Endodermal cell (in vitro differentiated cells): ENCODE results near the gene CSPG4. TPM values are rescaled to one million over a fixed set of nuclear protein-coding genes. Genes with fewer than 3 reads are reported as not detected.

Experiments used
- DNase-seq: peaks from one replicate; pipeline ENCODE4 v3.0.0-alpha.2; 2017
- H3K27ac ChIP-seq: 2 replicates; pipeline ENCODE4 v1.5.1; 2013; ENCODE audit warnings: mild to moderate bottlenecking, low read depth, low read length, moderate library complexity
- H3K27me3 ChIP-seq: 2 replicates; pipeline ENCODE4 v1.6.1; 2013; ENCODE audit warnings: mild to moderate bottlenecking, low read length, moderate library complexity; ENCODE audit not compliant: insufficient read depth, control insufficient read depth, poor library complexity, severe bottlenecking
- H3K36me3 ChIP-seq: 2 replicates; pipeline ENCODE4 v1.7.0; 2013; ENCODE audit warnings: mild to moderate bottlenecking, low read length, moderate library complexity; ENCODE audit not compliant: control insufficient read depth, insufficient read depth
- H3K4me1 ChIP-seq: one replicate; pipeline ENCODE4 v1.7.0; 2013; ENCODE audit warnings: low read length; ENCODE audit not compliant: control insufficient read depth, insufficient read depth
- H3K4me3 ChIP-seq: 2 replicates; pipeline ENCODE4 v1.5.1; 2013; ENCODE audit warnings: mild to moderate bottlenecking, low read length, moderate library complexity
- H3K9ac ChIP-seq: 2 replicates; pipeline ENCODE4 v1.6.1; 2013; ENCODE audit warnings: mild to moderate bottlenecking, low read length, moderate library complexity; ENCODE audit not compliant: poor library complexity, severe bottlenecking; ENCODE audit errors: extremely low read depth
- H3K9me3 ChIP-seq: 2 replicates; pipeline ENCODE4 v1.6.1; 2013; ENCODE audit warnings: mild to moderate bottlenecking, low read length, moderate library complexity; ENCODE audit not compliant: control insufficient read depth
- H3K27ac Mint-ChIP-seq: 2 replicates; pipeline ENCODE4 v1.8.0; 2020; ENCODE audit warnings: mixed read lengths
- H3K27me3 Mint-ChIP-seq: 2 replicates; pipeline ENCODE4 v1.8.0; 2021; ENCODE audit warnings: mild to moderate bottlenecking, mixed read lengths; ENCODE audit not compliant: insufficient read depth
- H3K36me3 Mint-ChIP-seq: 2 replicates; pipeline ENCODE4 v1.8.0; 2020; ENCODE audit warnings: low read depth, mixed read lengths
- H3K4me1 Mint-ChIP-seq: 2 replicates; pipeline ENCODE4 v1.8.0; 2020; ENCODE audit warnings: mixed read lengths
- H3K4me3 Mint-ChIP-seq: 2 replicates; pipeline ENCODE4 v1.8.0; 2020; ENCODE audit warnings: mild to moderate bottlenecking, moderate library complexity, mixed read lengths
- H3K9me3 Mint-ChIP-seq: 2 replicates; pipeline ENCODE4 v1.8.0; 2020; ENCODE audit warnings: mild to moderate bottlenecking, mixed read lengths
- WGBS, 2 experiments: methylation state at CpG; one replicate each; pipeline versions ENCODE4 v1.1.5 to v1.1.7; 2013; ENCODE audit warnings: missing lambda C conversion rate in 2 of 2, mixed read lengths in 1 of 2; ENCODE audit not compliant: insufficient coverage in 1 of 2, insufficient read length in 1 of 2; 5-methylcytosine and 5-hydroxymethylcytosine counted together
- total RNA-seq, 2 donors: library from RNA; stranded (reverse); fragmentation: NEBNext Ultra II Directional in 1 of 2; extraction: Animal tissue kit (Norgen Biotek cat#: 25700) in 1 of 2; gene quantifications; 2 replicates in 1 of 2; 3 replicates in 1 of 2; pipeline ENCODE4 v1.2.1, GENCODE V29; 2021
- TF ChIP-seq, protein P1 (sequence below): fragments of 200-600 bp; sonication (generic); conservative IDR thresholded peaks from 2 replicates; pipeline ENCODE4 v1.5.0; 2021; ENCODE audit warnings: antibody characterized with exemption, mild to moderate bottlenecking

Gene CSPG4
- total RNA-seq, 2 donors from 2014 or later = 1.8 to 3.3 TPM

DNA sequence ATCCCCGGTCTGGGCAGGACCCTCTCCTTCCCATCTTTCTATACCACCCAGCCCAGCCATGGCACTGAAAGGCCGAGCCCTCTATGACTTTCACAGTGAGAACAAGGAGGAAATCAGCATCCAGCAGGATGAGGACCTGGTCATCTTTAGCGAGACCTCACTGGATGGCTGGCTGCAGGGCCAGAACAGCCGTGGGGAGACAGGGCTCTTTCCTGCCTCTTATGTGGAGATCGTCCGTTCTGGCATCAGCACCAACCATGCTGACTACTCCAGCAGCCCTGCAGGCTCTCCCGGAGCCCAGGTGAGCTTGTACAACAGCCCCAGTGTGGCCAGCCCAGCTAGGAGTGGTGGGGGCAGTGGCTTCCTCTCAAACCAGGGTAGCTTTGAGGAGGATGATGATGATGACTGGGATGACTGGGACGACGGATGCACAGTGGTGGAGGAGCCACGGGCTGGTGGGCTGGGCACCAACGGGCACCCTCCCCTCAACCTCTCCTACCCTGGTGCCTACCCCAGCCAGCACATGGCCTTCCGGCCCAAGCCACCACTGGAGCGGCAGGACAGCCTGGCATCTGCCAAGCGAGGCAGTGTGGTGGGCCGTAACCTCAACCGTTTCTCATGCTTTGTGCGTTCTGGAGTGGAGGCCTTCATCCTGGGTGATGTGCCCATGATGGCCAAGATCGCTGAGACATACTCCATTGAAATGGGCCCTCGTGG lies 63.4 kb downstream of the CSPG4 start:
- Histone ChIP-seq H3K36me3 (peaks cover 18% of the 10 kb centered on the region), H3K4me1 (peaks cover 12% of the 10 kb centered on the region), H3K27ac (no peak overlapping the region), H3K4me3 (peak overlapping the region; percentile 88), H3K27me3 (peaks cover 9% of the 10 kb centered on the region), H3K9me3 (no peaks in the 10 kb centered on the region), H3K9ac (peak overlapping the region; percentile 93)
- Mint-ChIP-seq H3K9me3 (no peaks in the 10 kb centered on the region), H3K4me1 (peaks cover 50% of the 10 kb centered on the region), H3K27ac (peak overlapping the region; percentile 98), H3K27me3 (peaks cover 23% of the 10 kb centered on the region), H3K36me3 (peaks cover 21% of the 10 kb centered on the region), H3K4me3 (peak overlapping the region; percentile 86)
- WGBS, 2 experiments = 85 to 89% methylated on average over 8 to 19 of the region's 19 CpGs
- DNase-seq = no peak
- TF ChIP-seq, protein P1, sequence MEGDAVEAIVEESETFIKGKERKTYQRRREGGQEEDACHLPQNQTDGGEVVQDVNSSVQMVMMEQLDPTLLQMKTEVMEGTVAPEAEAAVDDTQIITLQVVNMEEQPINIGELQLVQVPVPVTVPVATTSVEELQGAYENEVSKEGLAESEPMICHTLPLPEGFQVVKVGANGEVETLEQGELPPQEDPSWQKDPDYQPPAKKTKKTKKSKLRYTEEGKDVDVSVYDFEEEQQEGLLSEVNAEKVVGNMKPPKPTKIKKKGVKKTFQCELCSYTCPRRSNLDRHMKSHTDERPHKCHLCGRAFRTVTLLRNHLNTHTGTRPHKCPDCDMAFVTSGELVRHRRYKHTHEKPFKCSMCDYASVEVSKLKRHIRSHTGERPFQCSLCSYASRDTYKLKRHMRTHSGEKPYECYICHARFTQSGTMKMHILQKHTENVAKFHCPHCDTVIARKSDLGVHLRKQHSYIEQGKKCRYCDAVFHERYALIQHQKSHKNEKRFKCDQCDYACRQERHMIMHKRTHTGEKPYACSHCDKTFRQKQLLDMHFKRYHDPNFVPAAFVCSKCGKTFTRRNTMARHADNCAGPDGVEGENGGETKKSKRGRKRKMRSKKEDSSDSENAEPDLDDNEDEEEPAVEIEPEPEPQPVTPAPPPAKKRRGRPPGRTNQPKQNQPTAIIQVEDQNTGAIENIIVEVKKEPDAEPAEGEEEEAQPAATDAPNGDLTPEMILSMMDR = no peak

DNA sequence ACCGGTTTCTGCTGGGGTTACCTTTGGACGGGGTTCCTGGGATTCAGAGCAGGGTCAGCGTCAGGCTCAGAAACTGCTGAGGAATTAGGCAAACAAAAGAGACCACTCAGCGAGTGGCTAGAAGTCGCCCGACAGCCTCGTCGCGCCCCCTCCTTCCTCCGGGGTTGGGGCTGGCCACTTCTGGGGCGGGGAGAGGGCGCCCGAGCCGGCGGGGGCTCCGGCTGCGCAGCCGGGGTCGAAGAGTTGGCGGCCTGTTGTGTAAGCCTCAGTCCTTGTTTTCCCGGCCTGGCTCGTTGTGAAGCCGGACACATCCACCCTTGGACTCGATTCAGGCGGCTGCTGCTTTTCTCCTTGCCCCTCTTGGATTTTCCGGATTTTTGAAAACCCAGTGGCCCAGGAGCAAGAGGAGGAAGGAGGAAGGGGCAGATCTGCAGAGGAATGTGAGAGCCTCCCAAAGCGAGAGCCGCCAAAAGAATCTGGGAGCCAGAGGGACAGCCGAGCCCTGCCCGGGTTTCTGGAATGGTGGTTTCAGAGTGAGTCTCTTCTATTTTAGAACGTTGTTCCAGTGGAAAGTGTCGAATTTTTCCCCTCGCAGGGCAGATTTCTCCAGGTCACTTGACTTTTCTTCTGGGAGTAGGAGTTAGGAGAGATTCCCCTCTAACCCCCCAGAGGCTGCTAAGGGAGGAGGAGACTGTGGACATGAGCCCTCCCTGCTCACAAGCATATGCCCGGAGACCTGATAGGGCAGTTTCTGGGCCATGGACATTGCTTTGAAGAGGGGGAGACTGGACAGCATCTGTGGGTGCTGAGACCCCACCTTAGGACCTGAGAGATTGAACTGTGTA lies 64.3 kb downstream of the CSPG4 start:
- Mint-ChIP-seq H3K4me3 (peak overlapping the region; percentile 86), H3K4me1 (peaks cover 50% of the 10 kb centered on the region), H3K9me3 (no peaks in the 10 kb centered on the region), H3K27me3 (peaks cover 23% of the 10 kb centered on the region), H3K27ac (peak overlapping the region; percentile 98), H3K36me3 (peaks cover 21% of the 10 kb centered on the region)
- TF ChIP-seq, protein P1 = peak; percentile 6
- Histone ChIP-seq H3K27me3 (peaks cover 9% of the 10 kb centered on the region), H3K36me3 (peaks cover 18% of the 10 kb centered on the region), H3K4me1 (peaks cover 12% of the 10 kb centered on the region), H3K9ac (peak overlapping the region; percentile 93), H3K27ac (peak overlapping the region; percentile 89), H3K9me3 (no peaks in the 10 kb centered on the region), H3K4me3 (peak overlapping the region; percentile 88)
- WGBS, 2 experiments = 2% methylated on average over 17 to 34 of the region's 34 CpGs
- peak; percentile 85 for DNase-seq

DNA sequence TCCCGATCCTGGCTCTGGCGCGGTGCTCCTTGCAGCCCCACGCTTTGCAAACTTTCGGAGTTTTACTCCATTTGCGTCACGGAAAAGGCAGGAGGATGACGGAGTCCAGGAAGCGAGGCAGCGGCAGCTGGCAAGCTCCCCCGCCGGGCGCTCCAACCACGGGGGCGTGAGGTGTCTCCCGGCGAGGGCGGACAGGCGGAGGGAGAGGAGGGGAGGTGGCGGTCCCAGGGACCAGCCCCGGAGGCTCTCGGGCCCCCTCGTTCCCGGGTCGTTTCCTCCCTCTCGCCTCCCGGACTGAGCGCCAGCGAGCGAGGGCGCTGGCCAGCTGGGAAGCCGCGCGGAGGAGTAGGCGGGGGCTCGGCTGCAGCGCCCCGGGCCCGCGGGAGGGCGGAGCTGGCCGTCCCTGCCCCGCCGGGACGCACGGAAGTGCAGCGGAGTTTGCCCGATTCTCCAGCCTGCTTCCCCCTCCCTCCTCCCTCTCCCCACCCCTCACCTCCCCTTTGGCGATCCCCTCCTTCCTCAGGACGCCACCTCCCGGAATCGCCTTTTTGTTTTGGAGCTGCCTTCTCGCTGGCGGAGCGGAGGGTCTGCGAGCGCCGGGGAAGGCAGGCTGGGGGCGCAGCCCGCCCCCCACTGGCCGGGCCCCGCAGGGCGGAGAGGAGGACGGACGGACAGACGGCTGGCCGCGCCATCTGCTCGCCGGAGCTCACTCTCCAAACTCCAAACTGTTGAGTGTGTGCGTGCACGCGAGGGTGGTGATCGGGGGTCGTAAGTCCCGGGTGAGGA lies 65.1 kb downstream of the CSPG4 start, which contains the start of gene SNX33:
SNX33 (plus strand) TSS at position 543 of the 786 bp plus-strand sequence. CDS start 1,191 bp downstream, outside the sequence.
- 0% methylated on average over 10 to 76 of the region's 76 CpGs for WGBS, 2 experiments
- H3K9me3 Mint-ChIP-seq = no peaks in the 10 kb centered on the region
- Histone ChIP-seq H3K27me3 (peaks cover 9% of the 10 kb centered on the region), H3K4me3 (peak within 1 kb of the TSS; percentile 88), H3K4me1 (peaks cover 12% of the 10 kb centered on the region), H3K27ac (peak within 1 kb of the TSS; percentile 89), H3K36me3 (peaks cover 18% of the 10 kb centered on the region), H3K9me3 (no peaks in the 10 kb centered on the region), H3K9ac (peak within 1 kb of the TSS; percentile 93)
- TF ChIP-seq, protein P1 = peak; percentile 72
- peak; percentile 94 for DNase-seq
- peaks cover 23% of the 10 kb centered on the region for H3K27me3 Mint-ChIP-seq
- H3K4me3 Mint-ChIP-seq = peak within 1 kb of the TSS; percentile 86
- peaks cover 21% of the 10 kb centered on the region for H3K36me3 Mint-ChIP-seq
- H3K4me1 Mint-ChIP-seq = peaks cover 47% of the 10 kb centered on the region
- peak within 1 kb of the TSS; percentile 98 for H3K27ac Mint-ChIP-seq
